Measurements from ENCODE around the gene PID1.

- TF ChIP-seq CTCF (IDR thresholded peaks at IDR 0.05) (no peak), POLR2A (IDR thresholded peaks at IDR 0.05) (no peak)
Observed at GRCh38 chr2:229160180-229160579, 110.9 kb downstream of the PID1 start.
